Breast epithelium (tissue), 4 donors: ENCODE measurements around the gene LHCGR. TPM values are rescaled to one million over a fixed set of nuclear protein-coding genes. Genes with fewer than 3 reads are reported as not detected.

ENCODE experiments used
- DNase-seq, 2 donors: peaks; one replicate each; pipeline ENCODE4 v3.0.0-alpha.2; 2019; ENCODE audit warnings: low spot score in 2 of 2
- H3K27ac ChIP-seq, 2 donors: fragments of 200-600 bp; sonication (generic) in 1 of 2; one replicate each; pipeline ENCODE4 v1.5.1; 2016 to 2019; ENCODE audit warnings: mild to moderate bottlenecking in 1 of 2
- H3K27me3 ChIP-seq, 2 donors: fragments of 200-600 bp; sonication (generic) in 1 of 2; one replicate each; pipeline versions ENCODE4 v1.5.1 to v1.6.0; 2017 to 2019; ENCODE audit warnings: control low read depth in 1 of 2, mild to moderate bottlenecking in 1 of 2
- H3K36me3 ChIP-seq: fragments of 200-600 bp; one replicate; pipeline ENCODE4 v1.5.1; 2019
- H3K4me1 ChIP-seq, 2 donors: fragments of 200-600 bp; sonication (generic); one replicate each; pipeline ENCODE4 v1.5.1; 2016 to 2019; ENCODE audit warnings: control low read depth in 1 of 2
- H3K4me3 ChIP-seq, 3 donors: fragments of 200-600 bp; sonication (generic); 1 replicate in 2 of 3; 2 replicates in 1 of 3; pipeline ENCODE4 v1.5.1; 2016 to 2019; ENCODE audit warnings: mild to moderate bottlenecking in 3 of 3, moderate library complexity in 2 of 3
- H3K9me3 ChIP-seq, 2 donors: fragments of 200-600 bp; sonication (generic) in 1 of 2; one replicate each; pipeline ENCODE4 v1.5.1; 2016 to 2019; ENCODE audit warnings: control low read depth in 1 of 2
- CTCF ChIP-seq, 3 donors: fragments of 450-650 bp; IDR thresholded peaks; one replicate each; pipeline ENCODE4 v1.5.1; 2016 to 2017; ENCODE audit warnings: antibody characterized with exemption in 3 of 3, mild to moderate bottlenecking in 3 of 3, moderate library complexity in 3 of 3
- POLR2A ChIP-seq: fragments of 450-650 bp; IDR thresholded peaks from one replicate; pipeline ENCODE4 v1.6.1; 2016; ENCODE audit warnings: antibody characterized with exemption, mild to moderate bottlenecking, moderate library complexity
- POLR2AphosphoS5 ChIP-seq, 3 donors: sonication (generic); formaldehyde crosslinking; IDR thresholded peaks; one replicate each; pipeline ENCODE4 v1.6.1; 2017; ENCODE audit warnings: antibody characterized with exemption in 3 of 3
- intact Hi-C: fragments of 100-400 bp; cut with DNase I; formaldehyde crosslinking; loops from one replicate; pipeline ENCODE4 v1.15.1; 2023; ENCODE audit warnings: low total_unique reads
- total RNA-seq, 3 donors: library from RNA; depleted of rRNA; stranded (reverse); fragments of >200 nt; gene quantifications; one replicate each; pipeline ENCODE4 v1.1.0, GENCODE V29; 2016

The LHCGR gene
- total RNA-seq, 3 donors from 2014 or later = 0.29 to 0.66 (median 0.64) TPM

- intact Hi-C loops = no loop called here
- H3K4me1 ChIP-seq = no peaks in the 10 kb centered on the region
- H3K27me3 ChIP-seq = no peaks in the 10 kb centered on the region
- TF ChIP-seq POLR2AphosphoS5 (IDR thresholded peaks at IDR 0.05) (no peak), CTCF (IDR thresholded peaks at IDR 0.05) (no peak), POLR2A (no peak)
- no peak for DNase-seq
- no peak overlapping the region for H3K27ac ChIP-seq
- no peak overlapping the region for H3K4me3 ChIP-seq
- no peaks in the 10 kb centered on the region for H3K36me3 ChIP-seq
- no peaks in the 10 kb centered on the region for H3K9me3 ChIP-seq
These were observed 20.8 kb downstream of the LHCGR start for GRCh38 chr2:48734576-48735303.

- intact Hi-C loops = no loop called here
- H3K27me3 ChIP-seq = no peaks in the 10 kb centered on the region
- TF ChIP-seq POLR2AphosphoS5 (IDR thresholded peaks at IDR 0.05) = no peak
- TF ChIP-seq CTCF (IDR thresholded peaks at IDR 0.05) = no peak
- no peak overlapping the region for H3K4me3 ChIP-seq
- H3K4me1 ChIP-seq = no peaks in the 10 kb centered on the region
- H3K36me3 ChIP-seq = no peaks in the 10 kb centered on the region
- DNase-seq = no peak
- H3K9me3 ChIP-seq = no peaks in the 10 kb centered on the region
- no peak overlapping the region for H3K27ac ChIP-seq
These were observed 22.4 kb downstream of the LHCGR start for GRCh38 chr2:48733067-48733503.

GRCh38 chr2:48728840-48729239, 26.7 kb downstream of the LHCGR start:
- no peaks in the 10 kb centered on the region for H3K4me1 ChIP-seq
- no peaks in the 10 kb centered on the region for H3K36me3 ChIP-seq
- no peaks in the 10 kb centered on the region for H3K27me3 ChIP-seq
- DNase-seq = no peak
- H3K4me3 ChIP-seq = no peak overlapping the region
- no peak for TF ChIP-seq CTCF (IDR thresholded peaks at IDR 0.05)
- TF ChIP-seq POLR2A = no peak
- no peak for TF ChIP-seq POLR2AphosphoS5 (IDR thresholded peaks at IDR 0.05)
- H3K27ac ChIP-seq = no peak overlapping the region
- no peaks in the 10 kb centered on the region for H3K9me3 ChIP-seq
- intact Hi-C loops = no loop called here

- Histone ChIP-seq H3K4me3 (no peak overlapping the region), H3K27ac (no peak overlapping the region), H3K4me1 (no peaks in the 10 kb centered on the region), H3K9me3 (no peaks in the 10 kb centered on the region), H3K27me3 (no peaks in the 10 kb centered on the region), H3K36me3 (no peaks in the 10 kb centered on the region)
- TF ChIP-seq CTCF (IDR thresholded peaks at IDR 0.05) (no peak), POLR2AphosphoS5 (IDR thresholded peaks at IDR 0.05) (no peak), POLR2A (no peak)
- intact Hi-C loops = no loop called here
- no peak for DNase-seq
These were observed 27.2 kb downstream of the LHCGR start for GRCh38 chr2:48728295-48728694.

DNA sequence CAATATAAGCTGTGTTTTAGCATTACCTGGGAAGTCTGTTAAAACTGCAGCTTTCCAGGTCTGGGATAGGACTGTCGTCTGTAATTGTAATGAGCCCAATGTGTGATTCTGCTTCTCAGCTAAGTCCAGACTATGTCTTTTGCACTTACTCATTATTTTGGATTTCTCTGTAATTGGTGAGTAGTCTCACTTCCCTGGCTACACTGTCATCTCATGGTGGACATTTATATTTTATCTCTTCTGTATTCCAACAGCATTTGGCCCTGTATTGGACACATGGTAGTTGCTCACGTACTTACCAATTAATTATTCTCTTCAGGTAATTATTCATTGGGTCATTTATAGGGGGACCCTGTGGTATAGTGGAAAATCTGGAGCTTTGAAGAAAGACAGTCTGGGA, 28.0 kb downstream of the LHCGR start:
- no peaks in the 10 kb centered on the region for H3K4me1 ChIP-seq
- no peak overlapping the region for H3K27ac ChIP-seq
- DNase-seq = no peak
- no peak for TF ChIP-seq POLR2A
- no peak for TF ChIP-seq POLR2AphosphoS5 (IDR thresholded peaks at IDR 0.05)
- no peak for TF ChIP-seq CTCF (IDR thresholded peaks at IDR 0.05)
- no peak overlapping the region for H3K4me3 ChIP-seq
- H3K36me3 ChIP-seq = no peaks in the 10 kb centered on the region
- intact Hi-C loops = no loop called here
- H3K9me3 ChIP-seq = no peaks in the 10 kb centered on the region
- H3K27me3 ChIP-seq = no peaks in the 10 kb centered on the region
